HG02763 (cell line): ENCODE measurements around the gene REEP6.

Experiments
- ATAC-seq: cut with Tn5 transposase; IDR thresholded peaks from one replicate; pipeline ENCODE4 v1.9.1; 2021; ENCODE audit warnings: mild to moderate bottlenecking, moderate library complexity; ENCODE audit not compliant: unreplicated experiment

Gene REEP6

DNA sequence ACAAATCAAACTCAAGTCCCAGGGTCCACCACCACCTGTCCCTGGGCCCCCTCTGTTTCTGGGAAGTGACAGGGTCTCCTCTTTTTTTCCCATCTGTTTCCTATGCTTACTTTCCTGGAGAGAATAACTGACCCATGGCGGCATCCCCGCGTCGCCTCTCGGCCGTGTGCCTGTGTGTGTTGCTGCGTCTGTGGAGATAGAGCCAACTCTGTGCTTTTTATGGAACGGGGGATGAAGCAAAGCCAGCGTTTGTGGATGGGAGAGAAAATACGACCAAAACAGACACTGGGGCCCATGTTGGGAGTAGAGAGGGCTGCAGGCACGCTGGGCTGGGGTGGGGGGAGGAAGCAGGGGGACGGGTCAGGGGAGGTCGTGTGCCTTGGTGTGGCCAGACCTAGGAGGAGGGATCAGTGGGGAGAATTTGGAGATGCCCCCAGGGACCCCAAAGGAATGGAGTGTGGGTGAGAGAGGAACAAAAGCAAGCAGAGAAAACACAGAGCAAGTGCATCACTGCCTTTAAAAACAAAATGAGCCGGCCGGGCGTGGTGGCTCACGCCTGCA lies 49.5 kb downstream of the REEP6 start:
- ATAC-seq, result no peak
